Bronchial epithelial cell (primary cell): ENCODE measurements around the gene FASTKD3. TPM values are rescaled to one million over a fixed set of nuclear protein-coding genes. Genes with fewer than 3 reads are reported as not detected.
A peak's percentile ranks its signal among the peaks of the same experiment; 100 is the strongest.

Experiments
- DNase-seq: peaks from one replicate; pipeline ENCODE4 v3.0.0-alpha.2; 2010; ENCODE audit warnings: low read depth
- FAIRE-seq: peaks from 2 replicates; lab custom pipeline; 2011; peaks lifted over from hg19 to GRCh38; lab: Jason Lieb, UNC
- H3K27me3 ChIP-seq: 2 replicates; pipeline ENCODE4 v1.5.1; 2011; ENCODE audit warnings: low read length; ENCODE audit not compliant: control insufficient read depth, insufficient read depth
- H3K36me3 ChIP-seq: 2 replicates; pipeline ENCODE4 v1.5.1; 2011; ENCODE audit warnings: low read length; ENCODE audit not compliant: control insufficient read depth, insufficient read depth
- H3K4me3 ChIP-seq: 2 replicates; pipeline ENCODE4 v1.5.1; 2011; ENCODE audit warnings: mild to moderate bottlenecking, low read depth, low read length, control low read depth
- CTCF ChIP-seq: IDR thresholded peaks from 2 replicates; pipeline ENCODE4 v1.5.1; 2011; ENCODE audit warnings: mild to moderate bottlenecking, moderate library complexity, low read length, control low read depth, inconsistent platforms; ENCODE audit not compliant: insufficient read depth, severe bottlenecking
- total RNA-seq: library from RNA; depleted of rRNA; stranded (reverse); fragments of >200 nt; gene quantifications from 2 replicates; pipeline ENCODE4 v1.2.1, GENCODE V29; 2014

FASTKD3 gene
- total RNA-seq, 1 donor from 2014 or later: 5.8 TPM

GRCh38 chr5:7815892-7816534 is 52.8 kb downstream of the FASTKD3 start:
- H3K4me3 ChIP-seq: no peak overlapping the region
- no peak for FAIRE-seq
- DNase-seq: peak; percentile 15
- H3K36me3 ChIP-seq: no peaks in the 10 kb centered on the region
- no peaks in the 10 kb centered on the region for H3K27me3 ChIP-seq
- TF ChIP-seq CTCF: peak; percentile 89

GRCh38 chr5:7814816-7815215 is 54.0 kb downstream of the FASTKD3 start:
- TF ChIP-seq CTCF: no peak
- no peak overlapping the region for H3K4me3 ChIP-seq
- DNase-seq: no peak
- no peaks in the 10 kb centered on the region for H3K27me3 ChIP-seq
- no peaks in the 10 kb centered on the region for H3K36me3 ChIP-seq
- FAIRE-seq: no peak

GRCh38 chr5:7813576-7813975 is 55.3 kb downstream of the FASTKD3 start:
- H3K36me3 ChIP-seq: no peaks in the 10 kb centered on the region
- FAIRE-seq: no peak
- H3K27me3 ChIP-seq: no peaks in the 10 kb centered on the region
- no peak for DNase-seq
- H3K4me3 ChIP-seq: no peak overlapping the region
- no peak for TF ChIP-seq CTCF

GRCh38 chr5:7813007-7813406 is 55.8 kb downstream of the FASTKD3 start:
- DNase-seq (no peak), FAIRE-seq (no peak)
- H3K27me3 ChIP-seq: no peaks in the 10 kb centered on the region
- no peak for TF ChIP-seq CTCF
- H3K4me3 ChIP-seq: no peak overlapping the region
- H3K36me3 ChIP-seq: no peaks in the 10 kb centered on the region

- DNase-seq (no peak), FAIRE-seq (no peak)
- Histone ChIP-seq H3K27me3 (no peaks in the 10 kb centered on the region), H3K4me3 (no peak overlapping the region), H3K36me3 (no peaks in the 10 kb centered on the region)
- TF ChIP-seq CTCF: no peak
Observed at GRCh38 chr5:7811715-7812114, 57.1 kb downstream of the FASTKD3 start.

Other genes with a start within 250 kb of the FASTKD3 start
- gene CFAP90, start 17.9 kb downstream of the FASTKD3 start, total RNA-seq: not detected in 2 replicates
- 21.1 and 29.2 TPM in 2 replicates for gene MTRR, start 117 bp upstream of the FASTKD3 start, total RNA-seq